H9 (cell line): ENCODE results near the gene ZNF524. TPM values are rescaled to one million over a fixed set of nuclear protein-coding genes. Genes with fewer than 3 reads are reported as not detected.

Experiments
- DNase-seq: peaks from one replicate; pipeline ENCODE4 v3.0.0-alpha.2; 2017
- H2AFZ ChIP-seq: one replicate; pipeline ENCODE4 v1.6.1; 2013; ENCODE audit warnings: mild to moderate bottlenecking, low read length, control low read depth, moderate library complexity
- H2AK5ac ChIP-seq: 2 replicates; pipeline ENCODE4 v1.6.1; 2013; ENCODE audit warnings: low read length, control low read depth, mixed read lengths; ENCODE audit not compliant: insufficient read length
- H2BK120ac ChIP-seq: one replicate; pipeline ENCODE4 v1.6.1; 2013; ENCODE audit warnings: low read depth, mild to moderate bottlenecking, low read length, control low read depth, inconsistent platforms; ENCODE audit not compliant: poor library complexity, severe bottlenecking
- H2BK12ac ChIP-seq: 2 replicates; pipeline ENCODE4 v1.6.1; 2013; ENCODE audit warnings: low read length, control low read depth, mixed read lengths, low read depth; ENCODE audit not compliant: insufficient read length
- H2BK15ac ChIP-seq: 2 replicates; pipeline ENCODE4 v1.6.1; 2013; ENCODE audit warnings: low read depth, low read length, control low read depth
- H2BK20ac ChIP-seq: one replicate; pipeline ENCODE4 v1.6.1; 2013; ENCODE audit warnings: low read depth, mild to moderate bottlenecking, low read length, control low read depth, inconsistent platforms; ENCODE audit not compliant: poor library complexity, severe bottlenecking
- H2BK5ac ChIP-seq: 2 replicates; pipeline ENCODE4 v1.6.1; 2013; ENCODE audit warnings: low read length, control low read depth, mixed read lengths; ENCODE audit not compliant: insufficient read length
- H3K14ac ChIP-seq: 2 replicates; pipeline ENCODE4 v1.6.1; 2013; ENCODE audit warnings: low read length, control low read depth; ENCODE audit not compliant: insufficient read depth
- H3K18ac ChIP-seq: 2 replicates; pipeline ENCODE4 v1.6.1; 2013; ENCODE audit warnings: low read depth, mild to moderate bottlenecking, mixed read lengths, low read length, control low read depth; ENCODE audit not compliant: insufficient read length
- H3K23ac ChIP-seq: 2 replicates; pipeline ENCODE4 v1.6.1; 2013; ENCODE audit warnings: low read length, control low read depth, mixed read lengths, low read depth; ENCODE audit not compliant: insufficient read length
- H3K23me2 ChIP-seq: 2 replicates; pipeline ENCODE4 v1.6.1; 2013; ENCODE audit warnings: low read depth, mild to moderate bottlenecking, mixed read lengths, low read length, control low read depth; ENCODE audit not compliant: insufficient read length, poor library complexity, severe bottlenecking
- H3K27ac ChIP-seq: 2 replicates; pipeline ENCODE4 v1.5.1; 2013; ENCODE audit warnings: low read length, control low read depth, mixed read lengths, low read depth; ENCODE audit not compliant: insufficient read length
- H3K27me3 ChIP-seq: 2 replicates; pipeline ENCODE4 v1.6.1; 2013; ENCODE audit warnings: low read length, control low read depth, inconsistent platforms; ENCODE audit not compliant: insufficient read depth
- H3K4ac ChIP-seq: 2 replicates; pipeline ENCODE4 v1.6.1; 2013; ENCODE audit warnings: low read depth, mild to moderate bottlenecking, control low read depth, inconsistent platforms, low read length, moderate library complexity
- H3K4me1 ChIP-seq: 2 replicates; pipeline ENCODE4 v1.6.1; 2013; ENCODE audit warnings: low read length, control low read depth, inconsistent platforms; ENCODE audit not compliant: insufficient read depth
- H3K4me2 ChIP-seq: 2 replicates; pipeline ENCODE4 v1.6.1; 2013; ENCODE audit warnings: low read length, control low read depth, mixed read lengths; ENCODE audit not compliant: insufficient read length, insufficient read depth
- H3K56ac ChIP-seq: 2 replicates; pipeline ENCODE4 v1.6.1; 2013; ENCODE audit warnings: low read depth, mild to moderate bottlenecking, mixed read lengths, low read length, control low read depth; ENCODE audit not compliant: insufficient read length
- H3K79me1 ChIP-seq: 2 replicates; pipeline ENCODE4 v1.6.1; 2013; ENCODE audit warnings: low read depth, mild to moderate bottlenecking, moderate library complexity, low read length, control low read depth, inconsistent platforms; ENCODE audit not compliant: insufficient read depth, poor library complexity, severe bottlenecking
- H3K79me2 ChIP-seq: 2 replicates; pipeline ENCODE4 v1.6.1; 2013; ENCODE audit warnings: low read length, control low read depth, inconsistent platforms; ENCODE audit not compliant: insufficient read depth
- H3K9ac ChIP-seq: 2 replicates; pipeline ENCODE4 v1.6.1; 2013; ENCODE audit warnings: low read length, control low read depth, mixed read lengths; ENCODE audit not compliant: insufficient read length; ENCODE audit errors: extremely low read depth
- H3K9me3 ChIP-seq: one replicate; pipeline ENCODE4 v1.6.1; 2013; ENCODE audit warnings: low read depth, low read length, inconsistent platforms; ENCODE audit not compliant: control insufficient read depth
- H3T11ph ChIP-seq: one replicate; pipeline ENCODE4 v1.6.1; 2013; ENCODE audit warnings: mild to moderate bottlenecking, low read length, control low read depth, inconsistent platforms
- H4K20me1 ChIP-seq: one replicate; pipeline ENCODE4 v1.6.1; 2013; ENCODE audit not compliant: control insufficient read depth, insufficient read length, insufficient read depth
- H4K5ac ChIP-seq: 2 replicates; pipeline ENCODE4 v1.6.1; 2013; ENCODE audit warnings: low read depth, mild to moderate bottlenecking, mixed read lengths, low read length, control low read depth; ENCODE audit not compliant: insufficient read length
- H4K8ac ChIP-seq: replicated peaks from 2 replicates; pipeline ENCODE4 v1.6.1; 2013; ENCODE audit warnings: low read length, control low read depth, mixed read lengths, low read depth; ENCODE audit not compliant: insufficient read length
- H4K91ac ChIP-seq: 2 replicates; pipeline ENCODE4 v1.6.1; 2013; ENCODE audit warnings: low read depth, mild to moderate bottlenecking, moderate library complexity, mixed read lengths, low read length, control low read depth; ENCODE audit not compliant: insufficient read length
- H3K27ac Mint-ChIP-seq, 3 experiments: 2 replicates in 2 of 3; 3 replicates in 1 of 3; pipeline ENCODE4 v1.8.0; 2020 to 2021; ENCODE audit warnings: mixed read lengths in 3 of 3, mild to moderate bottlenecking in 1 of 3, moderate library complexity in 1 of 3
- H3K27me3 Mint-ChIP-seq: 2 replicates; pipeline ENCODE4 v1.8.0; 2021; ENCODE audit warnings: low read depth, mild to moderate bottlenecking, moderate library complexity, mixed read lengths
- H3K36me3 Mint-ChIP-seq, 3 experiments: 2 replicates in 2 of 3; 3 replicates in 1 of 3; pipeline ENCODE4 v1.8.0; 2020 to 2021; ENCODE audit warnings: low read depth in 3 of 3, mixed read lengths in 3 of 3; ENCODE audit not compliant: insufficient read depth in 1 of 3
- H3K4me1 Mint-ChIP-seq, 2 experiments: 2 replicates each; pipeline ENCODE4 v1.8.0; 2020; ENCODE audit warnings: mixed read lengths in 2 of 2
- H3K4me3 Mint-ChIP-seq, 2 experiments: 2 replicates in 1 of 2; 3 replicates in 1 of 2; pipeline ENCODE4 v1.8.0; 2020 to 2021; ENCODE audit warnings: mild to moderate bottlenecking in 2 of 2, mixed read lengths in 2 of 2, moderate library complexity in 1 of 2
- H3K9me3 Mint-ChIP-seq, 2 experiments: 2 replicates in 1 of 2; 3 replicates in 1 of 2; pipeline ENCODE4 v1.8.0; 2020; ENCODE audit warnings: mild to moderate bottlenecking in 2 of 2, mixed read lengths in 2 of 2, moderate library complexity in 1 of 2
- CTCF ChIP-seq: fragments of 200-600 bp; sonication (generic); conservative IDR thresholded peaks from 3 replicates; pipeline ENCODE4 v1.8.0; 2021; ENCODE audit warnings: antibody characterized with exemption, mild to moderate bottlenecking
- WGBS: extraction: QIAGEN DNeasy Blood & Tissue Kit; methylation state at CpG from one replicate; pipeline ENCODE4 v1.1.7; 2013; ENCODE audit warnings: missing lambda C conversion rate, low lambda C conversion rate, mixed read lengths; ENCODE audit not compliant: insufficient read length; ENCODE audit errors: extremely low coverage; 5-methylcytosine and 5-hydroxymethylcytosine counted together
- total RNA-seq: library from RNA; stranded (reverse); gene quantifications from 2 replicates; pipeline ENCODE4 v1.2.1, GENCODE V29; 2021

ZNF524 gene
- total RNA-seq, 1 experiment from 2014 or later = 3.0 TPM

- no peak overlapping the region for H3K56ac ChIP-seq
- no peak for TF ChIP-seq CTCF
- WGBS = no CpG with 5 or more reads among the region's 4 CpGs
- peaks cover 32 to 42% of the 10 kb centered on the region in 2 experiments for H3K4me1 Mint-ChIP-seq
- H3K36me3 Mint-ChIP-seq = peaks cover 12 to 16% (median 14%) of the 10 kb centered on the region in 3 experiments; a peak in 6 of 7 replicates
- H3T11ph ChIP-seq = no peak overlapping the region
- H4K8ac ChIP-seq = no peak overlapping the region
- no peak overlapping the region for H2BK12ac ChIP-seq
- no peaks in the 10 kb centered on the region for H3K27me3 Mint-ChIP-seq
- no peak overlapping the region for H2AFZ ChIP-seq
- no peaks in the 10 kb centered on the region for H3K9me3 ChIP-seq
- H3K23ac ChIP-seq = no peak overlapping the region
- no peaks in the 10 kb centered on the region for H3K79me2 ChIP-seq
- H3K4me1 ChIP-seq = peaks cover 2% of the 10 kb centered on the region; the same call in 1 of the 2 replicates
- H4K5ac ChIP-seq = no peak overlapping the region
- H2BK20ac ChIP-seq = no peak overlapping the region
- H3K23me2 ChIP-seq = peaks cover 8% of the 10 kb centered on the region
- H4K20me1 ChIP-seq = no peaks in the 10 kb centered on the region
- H3K9ac ChIP-seq = peak overlapping the region; percentile 33
- peaks cover 2 to 4% of the 10 kb centered on the region in 2 experiments; a peak in 2 of 5 replicates for H3K9me3 Mint-ChIP-seq
- peak overlapping the region in 2 of 3 experiments; percentile 80 to 83; a peak in 5 of 7 replicates for H3K27ac Mint-ChIP-seq
- H2BK120ac ChIP-seq = no peak overlapping the region
- no peak overlapping the region for H2BK15ac ChIP-seq
- H2AK5ac ChIP-seq = no peak overlapping the region
- no peaks in the 10 kb centered on the region for H3K79me1 ChIP-seq
- H2BK5ac ChIP-seq = no peak overlapping the region
- peak overlapping the region; percentile 57 to 78 for H3K4me3 Mint-ChIP-seq
- DNase-seq = no peak
- peak overlapping the region; percentile 75 for H3K4me2 ChIP-seq
- no peaks in the 10 kb centered on the region for H3K27me3 ChIP-seq
- no peak overlapping the region for H3K14ac ChIP-seq
- no peak overlapping the region for H3K27ac ChIP-seq
- no peak overlapping the region for H4K91ac ChIP-seq
- no peak overlapping the region for H3K4ac ChIP-seq
- no peak overlapping the region for H3K18ac ChIP-seq
Measured at GRCh38 chr19:55601084-55601483, 996 bp downstream of the ZNF524 start.
